CD4-positive, alpha-beta T cell treated with Interleukin-17A for 1 hour (primary cell): ENCODE results near the gene SLC28A3.

Experiments
- DNase-seq: peaks from one replicate; pipeline ENCODE4 v3.0.0-alpha.2; 2020

SLC28A3 gene

DNA sequence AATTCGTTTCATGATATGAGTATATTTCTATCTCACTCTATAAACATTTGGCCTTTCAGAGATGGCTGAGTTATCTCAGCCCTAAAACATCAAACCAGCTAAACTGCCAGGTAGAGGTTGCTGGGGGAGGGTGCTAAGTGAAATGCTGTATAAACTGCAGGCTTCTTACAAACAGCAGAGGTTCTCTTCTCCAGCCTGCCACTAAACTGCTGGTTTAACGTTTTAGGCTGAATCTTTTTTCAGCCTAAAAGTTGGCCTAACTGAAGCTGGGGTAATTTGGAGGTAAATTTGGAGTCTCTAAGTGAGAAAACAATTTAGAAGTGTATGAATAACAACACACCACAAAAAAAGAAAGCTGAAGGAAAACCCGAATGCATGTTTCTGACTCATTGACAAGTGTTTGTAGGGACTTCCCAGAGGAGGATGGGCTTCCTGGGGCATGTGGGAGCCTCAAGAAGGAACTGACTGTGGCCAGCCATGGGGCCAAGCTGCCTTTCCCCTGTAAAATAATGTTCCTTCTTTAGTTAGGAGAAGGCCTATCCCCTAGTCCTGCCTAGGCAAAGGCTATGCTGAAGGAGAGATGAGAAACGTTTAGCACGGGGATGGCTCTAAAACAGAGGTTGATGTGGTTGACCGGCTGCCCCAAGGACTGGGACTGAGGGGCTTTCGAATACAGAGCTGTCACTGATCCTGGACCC lies 44.3 kb downstream of the SLC28A3 start:
- peak; percentile 53 for DNase-seq

DNA sequence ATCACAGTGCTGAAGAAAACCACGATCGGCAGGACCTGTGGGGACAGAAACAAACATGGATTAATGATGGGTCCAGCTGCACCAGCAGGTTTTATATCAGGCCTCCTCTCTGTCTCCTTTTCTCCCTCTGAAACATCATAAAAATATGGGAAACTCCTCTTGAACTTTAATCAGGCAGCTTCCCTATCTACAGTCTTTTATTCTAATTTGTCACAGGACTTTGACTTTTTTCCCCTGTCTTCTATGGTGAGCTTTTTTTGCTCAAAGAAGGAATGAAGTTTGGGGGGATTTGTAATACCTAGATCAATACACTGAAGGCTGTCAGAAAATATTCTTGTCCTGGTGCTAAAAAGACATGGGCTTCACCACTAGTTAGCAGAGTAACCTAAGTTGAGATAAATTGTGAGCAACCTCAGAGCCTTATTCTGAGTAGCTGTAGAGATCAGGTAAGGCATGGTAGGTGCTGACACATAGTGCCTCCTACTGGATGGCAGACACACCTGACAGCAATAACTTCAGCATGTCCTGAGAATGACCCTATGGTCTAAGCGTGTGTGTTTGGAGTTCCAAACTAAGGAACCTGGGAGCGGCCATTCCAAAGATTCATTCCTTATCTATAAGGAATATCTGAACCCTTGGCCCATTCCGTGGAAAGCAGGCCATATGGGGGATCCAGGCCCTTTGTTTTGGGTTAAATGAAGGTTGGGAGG lies 46.2 kb downstream of the SLC28A3 start:
- no peak for DNase-seq

DNA sequence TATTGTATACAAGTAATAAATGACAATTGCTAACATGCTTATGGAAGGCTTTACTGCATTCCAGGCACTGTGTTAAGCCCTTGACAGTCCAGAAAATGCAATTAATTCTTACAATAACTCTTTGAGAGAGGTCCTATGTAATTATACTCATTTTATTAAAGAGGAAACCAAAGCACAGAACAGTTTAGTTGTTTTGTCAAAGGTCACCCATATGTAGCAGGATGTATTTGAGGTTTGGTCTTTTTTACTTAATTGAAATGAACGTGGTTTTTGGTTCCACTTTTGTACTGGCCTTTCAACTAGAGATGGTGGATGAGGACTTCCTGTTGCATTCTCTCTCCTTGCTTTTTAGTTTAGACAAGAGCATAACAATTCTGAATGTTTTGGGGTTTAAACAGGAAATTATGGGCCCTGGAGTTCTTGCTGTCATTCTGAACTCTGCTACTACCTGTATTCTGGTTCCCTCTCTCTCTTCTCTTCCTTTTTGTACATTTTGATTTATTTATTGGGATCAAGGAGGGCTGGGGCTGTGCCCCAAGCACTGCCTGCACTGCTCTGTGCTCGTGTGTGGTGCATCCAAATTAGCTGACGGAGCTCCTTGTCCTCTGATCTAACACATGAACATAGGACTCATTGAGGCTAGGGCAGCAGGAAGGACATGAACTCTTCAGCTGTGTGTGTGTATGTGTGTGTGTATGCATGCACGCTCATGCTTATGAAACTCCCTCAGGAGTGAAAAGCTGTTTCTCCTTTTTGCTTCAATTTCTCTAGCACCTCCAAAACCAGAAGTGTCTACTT lies 47.4 kb downstream of the SLC28A3 start:
- peak; percentile 23 for DNase-seq

DNA sequence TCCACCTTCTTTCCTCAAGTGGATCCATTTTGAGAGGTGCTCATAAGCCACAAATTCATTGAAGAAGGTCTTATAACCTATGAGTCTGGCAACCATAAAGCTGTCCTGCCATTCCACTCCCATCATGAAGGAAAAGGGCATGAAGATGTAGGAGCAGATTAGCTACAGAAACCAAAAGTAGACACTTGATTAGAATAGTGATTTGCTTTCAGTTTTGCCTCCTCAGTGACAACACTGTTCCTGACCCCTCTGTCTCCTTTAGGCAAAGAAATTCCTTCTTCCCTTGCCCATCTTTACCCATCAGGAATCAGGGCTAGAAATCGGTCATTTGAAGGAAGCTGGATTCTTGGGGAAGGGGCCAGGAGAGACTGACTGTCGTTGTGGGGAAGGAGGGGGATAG lies 55.2 kb downstream of the SLC28A3 start:
- no peak for DNase-seq

DNA sequence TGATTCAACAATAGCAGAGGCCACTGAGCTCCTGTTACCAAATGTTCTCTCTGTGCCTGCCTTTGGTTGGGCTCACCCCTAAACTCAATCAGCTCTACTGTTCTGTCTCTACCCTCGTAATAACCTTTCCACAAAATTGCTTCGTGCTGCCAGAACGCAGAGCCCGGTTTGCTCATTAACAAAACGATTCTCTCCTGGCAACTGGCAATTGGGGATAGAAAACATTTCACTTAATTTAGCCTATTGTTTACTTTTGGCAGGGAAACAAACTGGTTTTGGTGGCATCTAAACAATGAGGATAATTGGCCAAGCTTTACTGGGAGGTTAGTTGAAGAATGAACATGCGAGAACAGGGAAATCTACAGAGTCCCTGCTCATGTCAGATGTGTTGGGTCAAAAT lies 56.6 kb downstream of the SLC28A3 start:
- no peak for DNase-seq

DNA sequence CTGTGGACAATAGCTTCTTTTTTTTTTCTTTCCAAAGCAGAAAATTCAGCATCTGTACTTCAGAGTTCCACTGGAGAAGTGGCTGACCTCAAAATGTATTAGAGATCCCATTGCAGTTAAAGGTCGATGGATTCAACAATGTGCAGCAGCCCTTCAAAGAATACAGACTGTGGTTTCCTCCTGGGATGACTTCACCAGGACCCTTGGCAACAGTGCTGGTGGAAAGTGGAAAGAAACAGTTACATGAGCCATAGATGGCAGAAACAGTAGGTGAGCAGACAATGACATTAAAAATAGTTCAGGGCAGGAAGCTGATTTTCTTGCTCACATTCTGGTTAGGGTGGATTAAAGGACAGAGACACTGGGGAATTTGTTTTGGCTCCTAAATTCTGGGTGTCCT lies 62.4 kb downstream of the SLC28A3 start:
- DNase-seq = no peak

DNA sequence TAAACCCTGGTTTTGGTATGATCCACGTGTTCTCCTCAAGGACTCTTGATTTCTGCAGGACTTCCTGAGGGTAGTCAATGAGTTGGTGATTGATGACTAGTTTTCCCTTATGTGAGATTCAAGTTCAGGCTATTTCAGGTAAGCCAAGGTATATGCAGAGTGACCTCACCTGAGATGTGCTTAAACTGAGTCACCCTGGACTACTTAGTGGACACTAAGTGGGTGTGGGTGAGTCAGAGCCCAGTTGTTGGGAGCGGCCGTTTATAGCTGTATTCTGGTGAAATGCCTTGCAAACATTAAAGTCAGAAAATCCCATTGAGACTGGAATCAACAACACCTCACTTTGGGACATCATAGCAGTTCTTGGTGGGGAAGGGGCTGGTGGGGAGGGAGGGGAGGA lies 62.9 kb downstream of the SLC28A3 start:
- DNase-seq = no peak

DNA sequence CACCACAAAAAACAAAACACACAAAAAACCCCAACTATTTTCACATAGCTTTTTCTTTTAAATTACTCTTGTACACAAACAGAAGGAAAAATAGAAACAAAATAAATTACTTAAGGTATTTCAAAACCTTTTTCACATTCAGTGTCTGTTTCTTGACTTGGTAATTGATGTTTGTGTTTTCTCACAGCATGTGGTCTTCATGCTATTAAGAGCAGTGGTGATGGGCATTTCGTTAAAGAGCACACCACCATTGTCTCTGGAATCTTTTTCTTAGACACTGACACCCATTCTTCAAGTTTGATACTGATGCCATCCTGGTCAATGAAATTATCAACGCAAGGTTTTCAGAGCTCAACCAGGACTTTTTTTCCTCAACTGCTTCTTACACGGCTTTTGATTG lies 63.8 kb downstream of the SLC28A3 start:
- DNase-seq = no peak

DNA sequence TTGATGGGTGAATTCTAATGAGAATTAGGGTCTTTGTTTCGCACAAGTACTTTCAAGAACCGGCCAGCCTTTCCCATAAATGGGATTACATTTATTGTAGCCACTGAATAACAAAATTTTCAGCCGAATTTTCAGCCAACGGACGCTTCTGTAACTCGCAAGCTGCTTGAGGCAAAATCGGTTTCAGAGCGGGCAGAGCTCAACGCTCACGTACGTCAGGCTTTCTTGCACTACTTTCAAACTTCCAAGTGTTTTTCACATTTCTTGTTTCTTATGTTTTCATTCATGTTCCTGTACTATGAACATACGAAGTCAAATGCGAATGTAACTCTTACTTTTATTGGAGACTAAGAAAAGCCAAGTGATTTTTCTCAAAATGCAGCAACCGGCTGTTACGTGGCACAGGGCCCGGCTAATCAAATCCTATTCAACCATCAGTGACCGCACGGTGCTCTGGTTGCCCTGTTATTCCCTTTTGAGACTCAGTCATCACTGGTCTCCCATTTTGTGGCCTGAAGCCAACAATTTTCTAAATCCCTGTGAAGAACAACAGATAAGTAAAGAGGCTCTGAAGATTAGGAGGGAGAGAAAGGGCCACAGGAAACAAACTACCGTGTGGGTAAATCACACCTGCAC lies 68.5 kb downstream of the SLC28A3 start:
- DNase-seq = no peak

DNA sequence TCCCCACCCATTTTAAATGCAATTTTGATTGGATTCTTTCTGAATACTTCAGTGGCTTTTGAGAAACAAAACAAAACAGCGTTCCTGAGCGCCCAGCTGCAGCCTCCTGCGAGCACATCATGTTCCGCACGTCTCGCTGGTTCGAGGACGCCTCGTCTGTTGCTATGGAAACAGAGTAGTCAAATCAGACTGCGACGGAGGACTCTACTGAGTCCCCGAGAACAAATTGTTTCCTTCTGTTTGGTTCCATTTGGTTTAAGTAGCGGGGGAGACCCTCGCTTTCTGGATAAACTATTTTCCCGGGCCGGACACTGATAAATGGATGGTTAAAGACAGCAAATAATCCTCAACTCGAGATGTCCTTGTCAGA lies 69.0 kb downstream of the SLC28A3 start:
- DNase-seq = peak; percentile 22

DNA sequence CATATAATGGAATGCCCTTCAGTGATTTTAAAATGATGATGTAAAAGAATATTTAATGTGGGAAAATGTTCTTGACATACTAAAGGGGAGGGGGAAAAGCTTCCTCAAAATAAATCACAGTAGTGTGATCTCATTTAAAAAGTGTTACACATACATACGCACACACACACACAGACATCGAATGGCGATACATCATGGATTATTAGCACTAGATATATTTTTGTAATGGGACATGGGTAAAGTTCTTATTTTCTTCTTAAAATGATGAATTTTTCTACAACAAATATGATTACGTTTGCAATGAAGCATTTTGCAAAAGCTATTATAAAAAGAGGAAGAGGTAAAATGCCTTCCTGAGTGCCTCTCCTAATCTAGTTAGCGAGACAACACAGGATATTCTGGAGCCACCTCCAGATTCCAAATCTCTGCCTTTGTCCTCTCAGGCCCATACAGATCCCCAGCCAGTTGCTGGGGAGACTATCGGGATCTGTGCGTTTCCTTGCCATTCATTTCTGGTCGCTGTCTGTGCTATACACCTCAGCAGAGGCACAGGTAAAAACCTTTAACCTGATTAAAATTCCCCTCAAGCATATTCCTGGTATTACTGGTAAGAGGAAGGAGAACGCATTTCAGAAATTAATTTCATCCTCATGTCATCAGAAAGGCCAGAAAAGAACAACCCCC lies 69.6 kb downstream of the SLC28A3 start:
- no peak for DNase-seq

DNA sequence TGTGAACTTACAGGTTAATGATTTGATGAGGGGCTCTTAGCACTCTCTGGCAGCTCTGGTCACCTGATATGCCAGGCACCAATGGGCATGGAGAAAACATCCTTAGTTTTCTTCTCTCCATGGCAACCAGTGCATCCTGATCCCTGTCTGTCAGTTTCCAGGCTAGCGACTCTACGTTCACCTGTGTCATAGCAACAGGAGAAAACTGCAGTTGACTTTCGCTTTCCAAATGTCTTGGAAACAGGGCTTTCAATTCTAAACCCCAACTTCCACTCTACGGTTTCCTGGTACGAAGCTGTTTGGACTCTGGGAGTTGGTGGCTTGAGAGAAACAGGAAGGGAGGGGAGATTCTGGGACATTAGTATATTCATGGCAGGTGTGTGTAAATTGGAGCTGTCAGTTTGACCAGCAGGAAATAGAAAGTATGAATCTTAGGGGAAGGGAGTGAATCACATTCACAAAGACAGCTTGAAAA lies 74.4 kb downstream of the SLC28A3 start:
- DNase-seq = peak; percentile 7

DNA sequence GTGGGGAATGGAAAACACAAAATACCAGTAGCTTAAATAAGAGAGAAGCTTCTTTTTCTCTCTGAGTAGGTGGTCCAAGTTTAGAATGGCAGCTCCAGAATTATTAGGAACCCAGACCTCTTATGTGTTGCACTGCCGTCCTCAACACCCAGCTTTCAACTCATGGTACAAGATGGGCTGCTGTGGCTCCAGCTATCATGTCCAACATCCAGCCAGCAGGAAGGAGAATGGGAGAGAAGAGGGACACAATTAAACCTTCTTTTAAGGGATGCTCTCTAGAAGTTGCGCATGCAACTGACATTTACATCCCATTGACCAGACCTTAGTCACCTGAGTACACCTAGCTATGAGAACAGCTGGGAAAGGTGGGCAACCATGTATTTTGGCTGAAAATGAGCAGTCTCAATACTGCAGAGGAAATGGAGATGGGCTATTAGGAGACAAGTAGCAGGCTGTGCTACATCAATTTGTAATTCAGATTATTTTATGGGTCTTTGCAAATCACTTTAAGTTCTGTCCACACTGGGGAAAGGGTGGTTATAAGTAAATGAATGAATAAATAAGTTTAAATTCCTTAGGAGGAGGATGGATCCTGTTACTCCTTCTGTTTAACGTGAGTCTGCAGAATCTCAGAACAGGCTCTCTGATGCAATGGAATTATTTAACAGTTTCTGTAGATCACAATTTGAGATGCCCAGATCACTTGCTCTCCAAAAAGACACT lies 76.1 kb downstream of the SLC28A3 start:
- no peak for DNase-seq

DNA sequence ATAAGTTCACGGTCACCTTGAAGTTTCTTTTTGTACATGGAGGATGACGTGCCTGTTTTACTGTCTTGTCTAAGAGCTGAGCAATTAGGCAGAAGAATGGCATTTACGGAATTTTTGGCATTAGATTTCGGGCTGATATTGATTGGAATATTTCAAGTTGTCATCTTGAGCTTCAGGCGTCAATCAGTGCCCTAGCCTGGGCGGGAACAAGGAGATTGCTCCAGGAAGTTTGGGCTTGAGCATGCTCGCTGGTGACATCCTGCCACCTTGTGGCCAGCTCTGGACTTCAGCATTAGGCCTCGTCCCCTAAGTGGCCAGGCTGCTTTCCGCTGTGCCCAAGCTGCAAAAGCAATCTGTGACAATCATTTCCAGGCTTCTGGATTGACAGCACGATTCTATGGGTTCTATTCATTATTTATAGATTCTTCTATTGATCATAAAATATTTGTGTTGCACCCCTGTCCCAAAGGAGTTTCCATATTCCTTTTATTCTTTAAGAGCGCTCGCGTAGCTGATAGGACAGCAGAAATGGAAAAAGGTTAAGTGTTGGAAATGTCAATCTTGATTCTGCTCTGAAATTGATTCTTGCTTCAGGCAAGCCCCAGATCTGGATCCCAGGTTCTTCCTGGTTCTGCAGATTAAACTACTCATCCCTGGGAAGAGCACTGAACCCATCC lies 79.3 kb downstream of the SLC28A3 start:
- peak; percentile 46 for DNase-seq

DNA sequence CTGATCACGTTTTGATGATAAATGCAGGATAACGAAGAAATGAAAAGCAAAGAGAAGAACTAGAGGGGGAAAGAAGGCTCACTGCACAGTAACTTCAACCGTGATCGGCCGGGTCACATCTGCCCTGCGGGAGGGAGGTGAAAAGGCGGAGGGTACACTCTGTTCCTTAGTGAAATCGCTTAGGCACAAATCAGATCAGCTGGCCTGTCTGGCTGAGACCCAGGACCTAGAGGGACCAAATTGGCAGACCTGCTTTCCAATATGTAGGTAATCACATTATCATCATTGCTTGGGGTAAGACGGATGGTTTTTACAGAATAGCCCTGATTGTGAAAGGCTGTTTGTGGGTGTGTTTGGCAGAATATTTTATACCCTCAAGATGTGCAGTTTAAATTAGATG lies 82.2 kb downstream of the SLC28A3 start:
- DNase-seq = no peak

DNA sequence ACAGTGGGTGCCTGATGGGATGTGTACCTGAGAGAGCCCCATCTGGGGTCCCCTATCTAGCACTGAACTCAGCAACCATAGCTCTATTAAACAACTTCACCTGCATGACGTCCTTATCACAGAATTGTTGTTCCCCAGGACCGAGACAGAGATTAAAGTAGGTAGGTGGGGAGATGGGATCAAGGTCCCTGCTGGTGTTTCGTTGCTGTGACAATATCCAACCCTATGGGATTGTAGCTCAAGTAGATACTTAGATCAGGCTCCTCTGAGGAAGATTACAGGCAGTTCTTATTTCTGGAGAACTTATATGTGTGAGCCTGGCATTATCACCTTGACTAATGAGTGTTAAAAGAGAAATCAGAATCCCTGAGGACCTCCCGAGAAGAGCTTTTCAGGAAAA lies 84.9 kb downstream of the SLC28A3 start:
- DNase-seq = no peak

DNA sequence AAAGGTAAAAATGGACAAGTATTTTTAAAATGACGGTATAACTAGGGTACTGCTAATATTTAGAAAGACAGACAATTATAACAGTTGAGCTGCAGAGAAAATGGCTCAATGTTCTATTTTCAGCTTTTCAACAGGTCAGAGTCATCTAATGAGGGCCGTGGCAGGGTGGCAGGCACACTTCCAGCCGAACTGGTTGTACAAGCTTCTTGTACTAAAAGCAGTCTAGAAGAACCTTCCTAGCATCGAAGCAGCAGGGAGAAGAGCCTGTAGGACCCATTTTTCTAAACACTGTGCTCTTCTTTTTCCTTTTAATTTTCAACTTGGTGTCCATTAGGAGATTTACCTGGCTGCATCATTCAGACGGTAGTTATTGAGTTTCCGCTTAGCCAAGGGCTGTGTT lies 85.6 kb downstream of the SLC28A3 start:
- no peak for DNase-seq

DNA sequence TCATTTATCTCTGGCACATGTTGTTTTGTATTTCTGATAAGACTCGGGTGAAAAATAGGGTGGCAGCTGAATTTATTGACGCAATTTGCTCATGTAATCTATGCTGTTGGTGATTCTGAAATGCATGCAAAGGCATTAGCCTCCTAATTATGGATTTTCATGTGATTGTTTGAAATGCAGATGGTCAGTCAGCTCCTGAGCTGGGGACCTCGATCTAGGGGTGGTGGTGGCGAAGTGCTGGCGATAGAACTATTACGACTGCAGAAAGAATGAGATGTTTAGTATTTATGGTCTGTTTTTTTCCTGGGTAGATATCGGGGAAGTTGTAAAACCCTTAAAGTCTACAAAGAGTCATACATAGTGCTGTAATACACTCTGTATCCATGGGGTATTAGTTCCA lies 88.6 kb downstream of the SLC28A3 start:
- DNase-seq = no peak

DNA sequence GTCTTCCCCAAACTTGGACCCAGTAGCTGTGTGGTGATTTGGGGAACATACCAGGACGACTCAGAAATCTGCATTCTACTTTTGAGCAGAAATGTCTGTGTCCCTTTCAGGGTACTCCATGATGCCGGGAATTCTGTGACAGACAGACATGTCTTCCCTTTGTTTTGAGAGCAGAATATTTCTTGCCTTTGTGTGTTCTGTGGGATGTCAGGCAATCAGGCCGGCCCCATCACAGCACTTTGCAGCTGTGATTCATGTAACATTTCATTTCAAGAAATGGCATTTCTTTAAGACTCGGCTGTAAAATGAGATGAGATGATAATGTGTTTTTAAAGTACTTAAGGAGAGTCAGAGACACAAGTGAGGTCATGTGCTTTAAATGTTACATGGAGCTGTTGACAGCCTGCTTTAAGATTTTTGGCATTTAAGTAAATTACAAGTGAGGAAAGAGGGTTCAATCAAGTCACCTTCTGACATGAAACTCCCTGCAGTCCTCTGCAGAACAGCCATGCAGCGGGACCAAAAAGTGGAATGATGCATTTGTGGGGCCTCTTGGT lies 98.7 kb downstream of the SLC28A3 start:
- no peak for DNase-seq

DNA sequence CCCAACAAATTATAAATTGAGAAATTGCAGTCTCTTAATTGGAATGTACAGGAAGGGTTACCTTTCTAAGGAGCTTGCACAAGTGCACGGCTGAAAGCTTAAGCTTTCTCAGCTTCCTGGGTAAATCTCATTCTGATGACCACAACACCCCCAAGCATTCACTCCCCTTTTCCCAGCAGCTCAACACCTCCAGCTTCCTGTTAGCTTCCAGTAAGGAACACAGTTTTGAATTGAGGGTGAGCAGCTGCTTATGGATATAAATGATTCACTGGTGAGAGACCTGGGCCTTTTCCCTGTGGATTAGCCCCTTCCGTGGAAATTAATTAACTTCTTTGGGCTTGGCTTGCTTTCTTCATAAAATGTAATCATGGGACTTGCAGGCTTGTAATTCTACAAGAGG lies 101.2 kb downstream of the SLC28A3 start:
- no peak for DNase-seq

DNA sequence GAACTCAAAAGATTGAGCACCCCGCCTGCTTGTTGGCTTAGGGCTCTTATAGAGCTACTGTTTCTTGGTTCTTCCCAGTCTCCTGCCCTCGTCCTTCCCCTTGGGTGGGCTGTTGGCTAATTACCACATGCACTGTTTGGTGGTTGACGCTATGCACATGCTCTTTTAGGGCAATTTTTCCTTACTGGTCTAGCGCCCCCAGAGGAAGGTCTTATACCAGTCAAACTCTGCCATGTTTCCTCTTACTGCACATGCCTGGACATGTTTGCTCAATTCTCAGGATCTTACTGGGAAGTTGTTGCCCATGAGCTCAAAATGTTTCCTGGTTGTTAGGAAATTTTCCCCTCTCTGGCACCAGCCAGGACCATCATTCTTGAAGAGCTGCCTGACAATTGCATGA lies 101.9 kb downstream of the SLC28A3 start:
- DNase-seq = no peak
